ENCODE measurements around the gene GJB4. TPM values are rescaled to one million over a fixed set of nuclear protein-coding genes. Genes with fewer than 3 reads are reported as not detected.

GJB4 gene
- total RNA-seq, 1 donor from 2014 or later = 8.2 TPM

GRCh38 chr1:34787461-34788420 lies 28.2 kb downstream of the GJB4 start:
- Histone ChIP-seq H3K36me3 (ENCODE audit: control insufficient read depth, insufficient read depth, low read length) (peaks cover 19% of the 10 kb centered on the region), H3K27me3 (ENCODE audit: control insufficient read depth, insufficient read depth, low read length) (peaks cover 4% of the 10 kb centered on the region), H3K4me3 (ENCODE audit: low read depth, low read length) (no peak overlapping the region)
- DNase-seq (ENCODE audit: low read depth) (peak; percentile 39), FAIRE-seq (peak; percentile 28)
- peak; percentile 17 for TF ChIP-seq CTCF (IDR thresholded peaks at IDR 0.05; ENCODE audit: insufficient read depth, low read length, severe bottlenecking)

- peak; percentile 18 for FAIRE-seq
- TF ChIP-seq CTCF (IDR thresholded peaks at IDR 0.05; ENCODE audit: insufficient read depth, low read length, severe bottlenecking) = no peak
- H3K27me3 ChIP-seq (ENCODE audit: control insufficient read depth, insufficient read depth, low read length) = peaks cover 6% of the 10 kb centered on the region
- H3K36me3 ChIP-seq (ENCODE audit: control insufficient read depth, insufficient read depth, low read length) = peaks cover under 1% of the 10 kb centered on the region
- H3K4me3 ChIP-seq (ENCODE audit: low read depth, low read length) = no peak overlapping the region
- DNase-seq (ENCODE audit: low read depth) = no peak
Measured at GRCh38 chr1:34790985-34791384, 31.4 kb downstream of the GJB4 start.

- Histone ChIP-seq H3K36me3 (ENCODE audit: control insufficient read depth, insufficient read depth, low read length) (no peaks in the 10 kb centered on the region), H3K4me3 (ENCODE audit: low read depth, low read length) (no peak overlapping the region), H3K27me3 (ENCODE audit: control insufficient read depth, insufficient read depth, low read length) (peaks cover 6% of the 10 kb centered on the region)
- DNase-seq (ENCODE audit: low read depth) = no peak
- FAIRE-seq = no peak
- no peak for TF ChIP-seq CTCF (IDR thresholded peaks at IDR 0.05; ENCODE audit: insufficient read depth, low read length, severe bottlenecking)
Measured at GRCh38 chr1:34792424-34792823, 32.9 kb downstream of the GJB4 start.

GRCh38 chr1:34792868-34793727 lies 33.6 kb downstream of the GJB4 start, which contains the start of gene GJA4:
GJA4 (plus strand) TSS chr1:34792999; CDS start chr1:34794214, 1,215 bp downstream.
- Histone ChIP-seq H3K27me3 (ENCODE audit: control insufficient read depth, insufficient read depth, low read length) (peaks cover 6% of the 10 kb centered on the region), H3K4me3 (ENCODE audit: low read depth, low read length) (no peak within 1 kb of the TSS), H3K36me3 (ENCODE audit: control insufficient read depth, insufficient read depth, low read length) (no peaks in the 10 kb centered on the region)
- TF ChIP-seq CTCF (IDR thresholded peaks at IDR 0.05; ENCODE audit: insufficient read depth, low read length, severe bottlenecking) = no peak
- FAIRE-seq (no peak), DNase-seq (ENCODE audit: low read depth) (no peak)

GRCh38 chr1:34794001-34794789 lies 34.7 kb downstream of the GJB4 start:
- H3K27me3 ChIP-seq (ENCODE audit: control insufficient read depth, insufficient read depth, low read length) = peaks cover 6% of the 10 kb centered on the region
- FAIRE-seq (no peak), DNase-seq (ENCODE audit: low read depth) (no peak)
- no peak for TF ChIP-seq CTCF (IDR thresholded peaks at IDR 0.05; ENCODE audit: insufficient read depth, low read length, severe bottlenecking)
- H3K4me3 ChIP-seq (ENCODE audit: low read depth, low read length) = no peak overlapping the region
- no peaks in the 10 kb centered on the region for H3K36me3 ChIP-seq (ENCODE audit: control insufficient read depth, insufficient read depth, low read length)
